CD4-positive, alpha-beta T cell treated with Interleukin-6 at 100 ng/mL for 8 hours (primary cell): ENCODE data around the gene CACNA1S.

Source experiments
- DNase-seq: peaks from one replicate; pipeline ENCODE4 v3.0.0-alpha.2; 2020; ENCODE audit warnings: mixed read lengths, low spot score

CACNA1S gene

DNA sequence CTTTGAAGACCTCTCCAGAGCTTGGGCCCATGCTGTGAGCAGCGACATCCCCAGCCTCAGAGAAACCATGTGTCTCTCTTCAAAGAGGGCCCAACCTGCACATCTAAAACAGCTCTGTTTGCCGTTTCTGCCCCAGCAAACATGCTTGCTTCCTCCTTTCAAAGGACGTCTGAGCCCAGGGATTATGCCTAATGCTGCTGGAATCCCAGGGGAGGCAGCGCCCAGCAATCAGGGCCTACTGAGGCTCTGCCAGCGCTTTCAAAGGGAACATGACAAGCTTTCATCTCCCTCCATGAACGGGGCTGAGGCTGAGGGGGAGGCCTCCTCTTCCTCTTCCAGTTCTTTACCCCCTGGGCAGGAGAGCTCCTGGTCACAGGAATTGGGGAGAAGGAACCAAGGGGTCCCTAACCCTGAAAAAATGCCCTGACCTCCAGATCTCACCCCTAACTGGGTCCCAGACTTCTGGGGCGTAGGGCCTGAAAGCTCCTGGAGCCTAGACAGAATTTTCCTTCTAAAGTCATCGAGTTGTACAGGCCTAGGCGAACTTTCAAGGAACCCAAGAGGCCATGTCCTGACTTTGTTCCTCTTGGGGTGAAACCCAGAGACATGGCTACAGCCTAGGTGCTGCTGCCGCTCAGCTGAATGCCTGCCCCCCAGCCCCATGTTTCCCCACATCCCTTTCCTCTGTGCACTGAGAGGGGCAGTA lies 28.2 kb upstream of the CACNA1S start:
- no peak for DNase-seq

DNA sequence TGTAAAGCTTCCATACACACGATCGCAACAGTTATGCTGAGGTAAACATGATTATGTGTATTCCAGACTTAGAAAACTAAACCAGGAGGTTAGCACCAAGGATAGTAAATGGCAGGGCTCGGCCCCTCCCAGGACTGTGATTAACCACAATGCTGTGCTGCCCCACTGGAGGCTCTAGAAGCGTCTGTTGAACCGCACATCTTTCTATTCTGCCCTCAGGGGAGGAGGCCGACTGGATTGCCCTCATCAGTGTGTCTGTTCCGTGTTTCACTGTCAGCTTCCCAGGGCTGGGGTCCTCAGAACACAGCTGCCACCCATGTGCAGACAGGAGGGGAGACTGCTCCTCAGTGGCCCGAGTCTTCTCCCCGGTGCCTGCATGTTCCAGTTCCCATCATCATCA lies 27.5 kb upstream of the CACNA1S start:
- no peak for DNase-seq

DNA sequence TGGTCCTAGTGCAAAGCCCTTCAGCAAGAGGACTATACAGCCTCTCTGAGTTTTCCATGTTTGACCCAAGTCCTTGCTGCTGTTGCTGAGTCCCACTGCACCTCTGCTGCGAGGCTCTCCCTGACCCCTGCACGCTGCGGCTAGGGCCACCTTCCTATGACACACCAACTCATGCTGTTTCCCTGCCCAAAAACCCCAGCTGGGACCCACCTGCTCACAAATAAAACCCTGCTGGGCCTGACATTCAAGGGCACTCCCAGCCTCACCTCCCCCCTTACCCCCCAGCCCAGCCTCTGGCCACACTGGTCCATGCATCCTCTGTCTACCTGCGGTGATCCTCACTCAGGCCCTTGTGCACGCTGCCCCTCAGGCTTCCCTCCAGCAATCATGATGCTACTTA lies 27.1 kb upstream of the CACNA1S start:
- no peak for DNase-seq

DNA sequence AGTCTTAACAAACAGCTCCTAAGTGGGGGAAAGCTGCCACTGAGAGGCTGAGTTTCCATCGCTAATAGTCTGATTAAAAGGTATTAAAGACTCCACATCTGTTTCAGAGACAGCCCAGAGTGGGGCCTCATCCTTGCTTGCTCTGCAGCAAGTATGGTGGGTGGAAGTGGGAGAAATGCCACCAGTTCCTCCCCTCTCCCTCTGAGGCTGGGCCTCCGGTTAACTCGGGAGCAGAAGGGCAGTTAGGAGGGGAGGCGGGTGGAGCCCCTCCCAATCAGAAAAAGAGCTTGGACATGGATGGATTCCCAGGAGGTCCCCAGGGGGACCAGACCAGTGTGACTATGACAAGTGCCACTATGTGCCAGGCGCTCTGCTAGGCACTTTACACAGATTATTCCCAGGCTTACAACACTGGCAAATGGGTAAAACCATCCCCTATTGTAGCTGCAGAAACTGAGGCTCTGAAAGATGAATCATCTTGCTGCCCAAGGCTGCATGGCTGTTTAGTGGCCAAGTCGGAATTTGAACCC lies 26.1 kb upstream of the CACNA1S start:
- no peak for DNase-seq

DNA sequence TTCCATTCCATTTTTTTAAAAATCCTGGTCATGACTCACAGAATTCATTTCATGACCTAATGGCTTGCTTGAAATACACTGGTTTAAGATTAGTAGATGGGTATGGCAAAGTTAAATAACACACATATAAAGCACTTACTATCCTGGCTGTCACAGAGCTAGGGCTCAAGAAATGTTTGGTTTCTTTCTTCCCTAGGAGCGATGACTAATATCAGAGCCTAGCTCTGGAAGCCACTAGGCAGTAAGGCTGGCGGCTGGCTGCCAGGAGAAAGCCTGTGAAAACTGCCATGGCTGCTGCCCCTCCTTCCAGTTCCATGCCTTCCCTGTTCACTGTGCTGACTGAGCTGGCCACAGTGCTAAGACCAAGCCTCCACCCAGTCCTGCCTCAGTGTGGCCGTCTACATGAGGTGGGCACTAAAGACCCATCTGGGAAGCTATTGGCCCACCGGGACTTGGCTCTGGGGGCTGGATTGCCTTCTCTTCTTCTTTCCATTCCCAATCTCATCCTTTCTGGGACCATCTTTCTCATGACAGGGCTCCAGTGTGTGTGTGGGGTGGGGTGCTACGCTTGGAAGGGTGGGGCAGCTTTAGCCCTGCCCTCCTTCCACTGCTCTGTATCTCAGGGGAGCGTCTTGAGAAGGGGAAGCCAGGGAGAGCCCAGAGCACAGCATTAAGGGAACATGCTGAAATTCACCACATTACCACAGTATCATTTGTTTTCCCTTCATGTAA lies 25.5 kb upstream of the CACNA1S start:
- DNase-seq: no peak

DNA sequence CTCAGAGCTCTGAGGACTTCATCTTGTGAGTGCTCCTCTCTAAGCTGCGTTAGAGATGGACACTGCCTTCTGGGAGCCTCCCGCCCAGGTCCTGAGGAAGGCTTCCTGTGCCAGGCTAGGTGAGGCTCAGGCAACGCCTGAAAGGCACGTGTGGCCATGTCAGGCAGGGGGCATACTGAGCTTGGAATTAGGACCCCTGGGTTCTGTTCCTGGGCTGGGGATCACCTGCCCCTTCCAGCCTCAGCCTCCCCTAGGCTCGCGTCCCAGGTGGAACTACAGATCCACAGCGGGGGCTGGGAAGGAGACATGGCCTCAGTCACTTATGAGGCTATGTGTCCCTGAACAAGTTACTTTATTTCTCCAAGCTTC lies 24.8 kb upstream of the CACNA1S start:
- no peak for DNase-seq

DNA sequence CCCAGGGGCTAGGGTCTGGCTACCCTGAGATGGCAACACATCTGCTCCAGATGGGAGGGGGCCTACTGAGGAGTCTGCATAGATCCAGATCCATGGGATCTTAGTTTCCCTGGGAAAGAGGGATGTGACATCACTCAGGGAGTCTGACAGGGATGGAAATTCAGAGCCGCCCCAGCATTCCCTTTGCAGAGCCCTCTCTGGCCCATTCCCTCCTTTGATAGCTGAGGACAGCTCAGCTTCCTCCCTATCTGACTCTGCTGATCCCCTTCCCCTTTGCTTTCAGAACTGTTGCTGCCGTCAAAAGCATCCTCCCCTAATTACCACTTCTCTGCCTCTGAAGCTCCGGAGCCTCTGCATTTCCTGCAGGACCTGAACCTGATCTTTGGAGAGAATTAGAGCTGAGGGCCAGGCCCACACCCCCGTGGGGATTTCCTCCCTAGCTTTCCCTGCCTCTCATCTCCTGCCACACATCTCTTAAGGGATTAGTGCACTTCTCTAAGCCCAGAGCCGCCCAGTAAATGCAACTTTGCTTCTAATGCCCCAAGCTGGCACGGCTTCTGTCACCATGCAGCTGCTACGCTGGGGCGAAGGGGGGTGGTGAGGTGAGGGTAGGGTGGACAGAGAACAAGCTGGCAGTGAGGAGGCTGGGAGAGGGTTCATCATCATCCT lies 24.3 kb upstream of the CACNA1S start:
- DNase-seq: no peak

DNA sequence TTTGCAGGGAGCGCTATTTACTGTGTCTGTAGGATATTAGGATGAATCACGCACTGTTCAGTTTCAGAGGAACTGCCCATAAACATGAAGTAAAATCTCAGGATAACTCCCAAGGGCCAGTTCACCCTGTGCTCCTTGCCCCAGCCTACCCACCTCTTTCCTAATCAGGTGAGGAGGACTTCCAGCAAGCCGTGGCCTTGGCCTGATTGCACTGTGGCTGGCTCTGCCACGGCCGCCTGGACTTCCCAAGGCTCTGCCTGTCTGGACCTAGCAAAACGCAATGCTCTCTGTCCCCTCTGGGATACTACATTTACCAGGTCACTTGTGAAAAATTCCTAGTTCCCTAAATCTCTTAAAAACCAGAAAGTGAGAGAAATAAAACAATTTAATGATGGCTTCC lies 22.2 kb upstream of the CACNA1S start:
- DNase-seq: no peak

DNA sequence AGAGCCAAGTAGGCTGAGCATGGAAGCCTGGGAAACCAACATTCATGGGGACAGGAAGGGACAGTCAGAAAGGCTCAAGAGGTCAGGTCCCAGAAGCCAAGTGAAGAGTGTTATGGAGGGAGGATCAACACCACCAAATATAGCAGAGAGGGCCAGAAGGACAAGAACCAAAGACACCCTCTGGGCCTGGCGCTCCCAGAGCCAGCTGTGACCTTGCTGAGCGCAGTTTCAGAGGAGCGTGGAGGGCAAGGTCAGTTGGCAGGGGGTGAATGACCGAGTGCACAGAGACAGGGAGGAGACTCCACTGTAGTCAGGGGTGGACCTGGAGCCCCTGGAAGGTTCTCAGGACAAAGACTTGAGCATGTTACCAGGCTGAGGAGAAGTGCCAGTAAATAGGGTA lies 19.2 kb upstream of the CACNA1S start:
- no peak for DNase-seq

DNA sequence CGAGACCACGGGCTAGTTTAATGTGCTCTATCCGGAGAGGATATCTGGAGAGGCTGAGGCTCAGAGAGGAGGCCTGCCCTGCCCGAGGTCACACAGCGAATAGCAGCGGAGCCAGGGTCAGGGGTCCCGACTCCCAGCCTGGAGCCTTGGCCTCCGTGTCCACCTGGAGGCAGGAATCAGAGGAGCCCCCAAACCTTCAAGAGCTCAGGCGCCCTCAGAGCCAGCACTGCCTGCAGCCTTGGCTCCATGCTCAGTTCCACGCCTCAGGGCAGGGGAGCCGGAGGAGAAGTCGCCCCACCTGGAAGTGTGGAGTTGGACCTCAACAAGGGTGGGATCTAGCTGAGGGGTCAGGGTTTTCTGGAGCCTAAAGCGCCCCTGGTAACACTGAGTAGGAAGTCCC lies 16.7 kb upstream of the CACNA1S start:
- no peak for DNase-seq

DNA sequence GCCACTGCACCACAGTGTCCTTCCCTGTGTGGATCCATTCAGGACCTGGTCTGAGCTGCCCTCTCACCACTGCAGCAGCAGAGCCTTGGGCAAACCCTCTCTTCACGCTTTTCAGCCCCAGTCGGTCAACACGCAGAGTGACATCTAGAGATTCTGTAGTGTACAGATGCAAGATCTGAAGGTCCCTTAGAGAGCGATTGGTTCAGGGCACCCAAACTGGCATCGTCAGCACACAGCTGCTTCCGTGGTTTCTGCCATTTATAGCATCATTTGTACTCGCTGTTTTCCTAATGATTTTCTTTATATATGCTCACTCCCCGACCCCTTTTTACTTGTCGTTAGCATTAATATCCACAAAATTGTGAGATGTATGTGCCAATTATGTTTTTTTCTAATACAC lies 16.2 kb upstream of the CACNA1S start:
- no peak for DNase-seq

DNA sequence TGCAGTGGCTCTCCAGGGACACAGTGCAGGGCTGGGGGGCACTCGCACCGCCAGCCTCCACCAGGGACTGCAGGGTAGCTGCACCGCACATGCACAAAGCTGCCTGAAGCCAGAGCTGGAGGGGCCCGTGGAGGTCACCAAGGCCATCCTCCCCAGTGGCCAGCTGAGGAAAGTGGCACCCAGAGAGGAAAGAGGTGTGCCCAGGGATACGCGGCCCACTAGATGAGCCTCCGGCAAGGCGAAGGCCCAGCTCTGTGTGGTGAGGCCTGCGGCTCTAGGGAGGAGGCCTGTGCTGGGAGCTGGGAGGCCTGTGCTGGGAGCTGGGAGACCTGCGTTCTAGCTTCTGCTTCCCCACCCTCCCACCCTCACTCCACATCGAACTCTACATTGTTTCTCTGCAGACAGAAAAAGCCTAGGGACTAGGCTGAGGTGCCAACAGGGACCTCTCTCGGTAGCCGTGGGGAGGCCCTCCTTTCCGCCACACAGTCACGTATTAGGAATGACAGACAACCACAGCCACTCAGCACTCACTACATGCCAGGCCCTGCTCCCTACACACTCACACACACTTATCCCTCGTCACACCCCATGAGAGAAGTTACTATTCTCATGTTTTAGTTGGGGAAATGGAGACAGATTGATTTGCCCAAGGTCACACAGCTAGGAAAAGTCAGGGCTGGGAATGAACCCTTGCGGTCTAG lies 15.7 kb upstream of the CACNA1S start:
- DNase-seq: no peak

DNA sequence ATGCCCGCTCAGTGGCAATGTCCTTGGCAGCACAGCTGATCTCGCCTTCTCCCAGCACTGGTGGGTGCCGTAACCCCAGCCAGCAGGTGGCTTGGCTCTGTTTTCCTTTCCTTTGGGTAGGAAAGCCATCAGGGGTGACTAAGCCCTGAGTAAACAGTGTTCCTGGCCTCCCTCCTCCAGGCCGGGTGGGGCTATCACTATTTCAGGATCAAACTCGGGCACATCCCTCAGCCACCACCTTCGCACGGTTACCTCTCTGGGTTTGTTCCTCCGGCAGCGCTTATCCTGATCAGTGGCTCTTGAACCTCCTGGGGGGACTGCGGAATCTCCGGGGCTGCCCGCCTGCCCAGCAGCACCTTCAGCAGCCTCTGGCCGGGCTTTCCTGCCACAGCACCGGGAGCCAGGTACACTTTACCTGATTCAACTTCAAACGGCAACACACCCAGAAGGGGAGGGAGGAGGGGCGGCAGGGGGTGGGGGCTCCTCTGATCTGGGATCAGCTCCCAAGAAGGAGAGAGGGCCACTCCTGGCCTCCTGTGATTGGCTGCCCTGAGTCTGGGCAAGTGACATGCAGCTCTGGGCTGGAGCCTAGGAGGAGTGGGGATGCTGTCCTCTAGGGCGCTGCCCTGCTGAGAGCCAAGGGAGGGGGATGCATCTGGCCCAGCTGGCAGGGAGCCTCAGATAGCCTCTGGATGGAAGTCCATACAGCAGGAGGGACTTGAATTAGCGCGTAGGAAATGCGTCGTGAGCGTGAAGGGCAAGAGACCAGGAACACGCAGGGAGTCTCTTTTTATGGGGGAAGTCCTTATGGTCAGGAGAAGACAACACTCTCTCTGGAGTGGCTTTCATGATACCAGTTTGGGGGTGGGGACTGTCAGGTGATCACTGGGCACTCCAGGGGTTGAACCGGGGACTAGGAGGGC lies 14.9 kb upstream of the CACNA1S start, which contains the start of gene ASCL5:
Gene ASCL5, minus strand, starts transcription at position 353 of the 923 bp plus-strand sequence. CDS start 11,812 bp downstream, outside the sequence.
- DNase-seq: no peak

DNA sequence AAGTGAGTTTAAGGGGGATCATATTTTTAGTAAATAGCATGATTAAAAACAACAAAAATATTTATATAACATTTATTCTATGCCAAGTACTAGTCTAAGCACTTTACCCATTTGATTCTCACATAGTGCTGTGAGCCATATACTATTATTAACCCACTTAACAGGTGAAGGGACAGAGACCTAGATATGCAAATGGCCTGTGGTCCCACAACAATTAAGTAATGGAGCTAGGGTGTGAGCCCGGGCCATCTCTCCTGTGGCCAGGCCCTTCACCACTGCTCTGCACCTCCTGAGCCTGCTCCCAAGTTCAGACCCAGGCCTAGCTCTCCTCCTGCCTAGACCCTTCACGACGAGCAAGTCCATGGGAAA lies 14.2 kb upstream of the CACNA1S start:
- DNase-seq: no peak

DNA sequence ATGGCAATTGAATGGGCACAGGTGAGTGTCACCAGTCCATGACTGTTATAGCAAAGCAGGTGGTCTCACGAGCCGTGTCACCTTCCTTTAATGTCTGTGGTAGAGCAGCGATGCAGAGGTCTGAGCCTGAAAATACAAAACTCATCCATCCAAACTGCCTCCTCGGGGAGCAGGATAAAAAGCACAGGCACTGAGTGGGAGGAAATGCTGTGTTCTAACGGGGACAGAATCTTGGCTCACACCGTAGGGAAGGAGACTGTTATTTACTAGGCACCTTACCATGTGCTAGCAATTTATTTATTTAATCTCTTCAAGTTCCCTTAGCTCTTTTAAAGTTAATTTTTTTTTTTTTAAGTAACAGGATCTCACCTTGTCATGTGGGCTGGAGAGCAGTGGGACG lies 13.6 kb upstream of the CACNA1S start:
- DNase-seq: no peak

DNA sequence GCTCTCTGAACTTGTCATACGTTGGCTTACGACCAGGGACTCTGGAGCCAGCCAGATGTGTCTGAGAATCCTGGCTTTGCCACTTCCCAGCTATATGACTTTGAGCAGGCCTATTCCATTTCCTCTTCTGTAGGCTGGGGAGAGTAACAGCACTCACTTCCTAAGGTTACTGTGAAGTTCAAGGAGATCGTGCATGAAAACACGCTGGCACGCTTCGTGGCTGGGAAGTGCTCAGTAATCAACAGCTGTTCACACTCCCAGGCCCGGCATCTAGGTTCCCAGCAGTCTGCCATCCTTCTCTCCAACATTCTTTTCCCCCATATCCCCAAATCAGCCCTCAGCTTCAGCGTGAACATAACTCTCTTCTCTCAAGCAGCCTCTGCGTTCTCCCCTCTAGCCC lies 12.8 kb upstream of the CACNA1S start:
- no peak for DNase-seq

DNA sequence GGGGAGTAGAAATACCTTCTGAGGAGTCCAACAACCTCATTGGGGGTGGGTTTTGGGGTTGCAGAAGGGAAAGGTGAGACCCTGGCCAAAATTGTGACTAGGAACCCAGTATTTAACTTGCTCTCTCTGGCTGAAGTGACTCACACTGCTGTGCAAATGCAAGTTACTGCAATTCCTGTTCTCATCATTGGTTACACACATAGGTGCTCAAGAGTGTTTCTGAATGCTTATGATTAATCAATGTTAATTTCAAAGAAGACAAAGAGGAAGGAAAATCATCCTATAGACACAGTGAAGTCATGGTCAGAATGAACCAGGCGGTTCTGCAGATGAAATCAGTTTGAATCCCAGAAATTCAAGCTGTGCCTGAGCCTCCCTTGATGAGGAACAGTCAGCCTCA lies 11.6 kb upstream of the CACNA1S start:
- DNase-seq: no peak

DNA sequence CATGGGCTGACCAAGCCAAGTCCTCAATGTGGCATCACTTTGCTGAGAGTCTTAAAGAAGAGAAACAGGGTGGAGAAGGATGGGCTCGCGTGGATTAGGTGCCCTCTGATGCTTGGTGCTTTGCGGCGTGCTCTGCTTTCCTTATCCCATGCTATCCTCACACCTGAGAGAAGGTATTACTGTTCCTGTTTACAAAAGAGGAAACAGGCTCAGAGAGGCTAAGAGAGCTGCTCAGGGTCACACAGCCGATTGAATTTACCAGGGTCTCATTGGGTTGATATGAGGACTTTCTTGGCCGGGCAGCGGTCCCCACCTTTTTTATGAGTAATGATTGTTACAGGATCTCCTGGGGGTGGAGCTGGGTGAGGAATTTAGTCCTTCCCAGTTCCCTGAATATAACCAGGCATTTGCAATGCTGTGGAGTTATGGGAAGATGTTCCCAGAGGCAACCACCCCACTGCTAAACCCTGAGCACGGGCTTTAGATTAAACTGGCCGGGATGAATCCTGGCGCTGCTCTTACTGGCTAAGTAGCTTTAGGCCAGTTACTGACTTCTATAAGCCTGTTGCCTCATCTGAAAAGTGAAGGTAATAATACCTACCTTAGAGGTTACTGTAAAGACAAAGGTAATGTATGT lies 10.2 kb upstream of the CACNA1S start:
- no peak for DNase-seq

DNA sequence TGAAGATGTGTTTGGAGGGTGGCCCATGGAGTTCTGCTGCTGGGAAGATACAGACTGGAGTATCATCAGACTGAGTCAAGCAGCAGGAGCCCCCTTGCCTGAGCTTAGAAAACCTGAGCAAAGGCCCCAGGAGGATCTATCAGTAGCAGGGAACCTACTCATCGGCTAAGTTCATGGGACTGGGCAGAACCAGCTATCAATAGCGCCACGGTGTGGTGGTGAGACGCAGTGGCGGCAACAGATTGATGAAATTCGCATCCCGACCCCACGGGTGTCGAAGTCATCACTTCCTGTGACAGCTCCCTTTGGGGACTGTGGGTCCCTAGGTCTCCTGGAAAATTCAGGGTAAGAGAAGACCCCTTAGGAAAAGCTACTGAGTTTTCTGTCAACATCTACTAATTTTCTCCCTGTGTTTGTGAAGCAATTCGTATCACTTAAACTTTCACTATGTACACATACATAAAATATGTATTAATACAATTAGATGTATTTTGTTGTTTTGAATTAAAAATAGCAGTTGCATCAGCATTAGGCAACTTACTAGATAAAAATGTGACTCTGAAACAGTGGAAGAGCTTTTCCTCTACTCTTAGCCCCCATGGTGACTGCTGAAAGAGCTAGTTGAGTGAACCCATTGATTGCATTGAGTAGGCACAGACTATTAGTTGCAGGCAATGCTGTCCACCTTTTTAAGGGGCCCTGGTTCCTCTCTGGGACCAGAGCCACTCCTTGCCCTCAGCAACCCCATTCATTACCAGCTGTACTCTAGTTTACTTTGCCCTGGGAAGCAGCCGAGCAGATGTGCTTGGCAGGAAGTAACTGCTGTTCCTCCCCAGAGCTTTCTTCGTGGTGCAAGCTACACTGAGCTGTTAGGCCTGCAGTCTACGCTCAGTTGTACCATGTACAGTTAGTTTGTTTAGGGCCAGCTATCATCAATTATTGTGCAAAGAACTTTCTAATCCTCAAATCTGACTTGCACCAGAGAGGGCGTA lies 7.3 kb upstream of the CACNA1S start:
- DNase-seq: peak; percentile 44

DNA sequence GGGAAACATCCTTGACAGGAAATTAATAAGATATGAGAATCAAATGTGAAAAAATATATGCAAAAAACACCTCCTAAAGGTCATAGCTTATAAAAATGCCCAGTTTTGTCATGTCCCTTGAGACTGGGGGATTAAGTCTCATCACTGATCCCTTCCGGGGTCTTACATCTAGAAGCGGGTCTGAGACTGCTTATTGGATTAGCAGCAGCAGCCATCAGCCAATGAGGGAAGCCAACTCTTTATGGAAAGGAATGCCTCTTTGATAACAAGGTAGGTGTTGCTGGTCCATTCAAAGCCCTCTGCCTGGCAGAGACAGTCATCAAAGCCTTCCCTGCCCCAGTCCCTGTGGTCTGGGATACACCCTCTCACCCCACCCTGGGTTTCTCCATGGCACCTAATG lies 3.9 kb upstream of the CACNA1S start:
- DNase-seq: no peak
